GM12878 (cell line): ENCODE results near the gene CD164L2. TPM values are rescaled to one million over a fixed set of nuclear protein-coding genes. Genes with fewer than 3 reads are reported as not detected.

Experiments used
- ATAC-seq: fragments of 200-7000 bp; cut with Tn5 transposase; 3 replicates; pipeline ENCODE4 v1.9.1; 2020; ENCODE audit warnings: mild to moderate bottlenecking, moderate library complexity
- BruUV-seq: library from RNA; stranded (reverse); fragments of 400-500 nt; replicated peaks from 2 replicates; lab custom pipeline; 2021; lab: Mats Ljungman, UMichigan
- CTCF ChIA-PET: fragments of 300-600 bp; sonication (Branson Sonifier 250); formaldehyde crosslinking; extraction: SDS; loops from one replicate; lab custom pipeline; 2021; ENCODE audit warnings: inconsistent platforms; lab: Yijun Ruan, JAX
- POLR2A ChIA-PET: fragments of 350-600 bp; formaldehyde crosslinking; extraction: SDS; loops from one replicate; lab custom pipeline; 2021; ENCODE audit warnings: inconsistent platforms; lab: Charles Lee
- RAD21 ChIA-PET: fragments of 300-600 bp; sonication (Branson Sonifier 250); formaldehyde crosslinking; loops from one replicate; lab custom pipeline; 2023; ENCODE audit warnings: antibody characterized with exemption; ENCODE audit not compliant: unreplicated experiment; lab: Charles Lee
- SMC1A ChIA-PET: fragments of 300-600 bp; sonication (Branson Sonifier 250); formaldehyde crosslinking; loops from one replicate; lab custom pipeline; 2023; ENCODE audit not compliant: unreplicated experiment, uncharacterized antibody; lab: Charles Lee
- DNase-seq: peaks from one replicate; pipeline ENCODE4 v3.0.0-alpha.2; 2011; ENCODE audit warnings: low read depth, low spot score
- FAIRE-seq: peaks from 3 replicates; lab custom pipeline; 2011; peaks lifted over from hg19 to GRCh38; lab: Jason Lieb, UNC
- H2AFZ ChIP-seq: 2 replicates; pipeline ENCODE4 v1.6.0; 2011; ENCODE audit warnings: low read depth, low read length, control low read depth; ENCODE audit not compliant: control insufficient read depth
- H3K27ac ChIP-seq: 2 replicates; pipeline ENCODE4 v1.5.1; 2011; ENCODE audit warnings: control low read depth; ENCODE audit not compliant: control insufficient read depth, insufficient read depth
- H3K27me3 ChIP-seq, 2 experiments: replicated peaks in 1 of 2; 2 replicates each; pipeline versions ENCODE4 v1.6.0 to v1.6.1; 2011; ENCODE audit warnings: low read length in 1 of 2; ENCODE audit not compliant: control insufficient read depth in 2 of 2, insufficient read depth in 2 of 2
- H3K36me3 ChIP-seq, 2 experiments: 2 replicates each; pipeline ENCODE4 v1.5.1; 2011; ENCODE audit warnings: low read length in 1 of 2; ENCODE audit not compliant: control insufficient read depth in 2 of 2, insufficient read depth in 2 of 2
- H3K4me1 ChIP-seq: 2 replicates; pipeline ENCODE4 v1.6.1; 2011; ENCODE audit warnings: mild to moderate bottlenecking, low read length, moderate library complexity, mixed read lengths; ENCODE audit not compliant: control insufficient read depth, insufficient read depth
- H3K4me2 ChIP-seq: 2 replicates; pipeline ENCODE4 v1.6.0; 2011; ENCODE audit warnings: control low read depth; ENCODE audit not compliant: control insufficient read depth, insufficient read depth
- H3K4me3 ChIP-seq: fragments of 200-600 bp; sonication (generic); 2 replicates; pipeline ENCODE4 v1.5.1; 2016
- H3K79me2 ChIP-seq: 2 replicates; pipeline ENCODE4 v1.6.0; 2011; ENCODE audit warnings: low read length; ENCODE audit not compliant: control insufficient read depth, insufficient read depth
- H3K9ac ChIP-seq: 2 replicates; pipeline ENCODE4 v1.8.0; 2011; ENCODE audit warnings: low read length, control low read depth, mixed read lengths; ENCODE audit not compliant: control insufficient read depth, insufficient read depth
- H3K9me3 ChIP-seq: replicated peaks from 3 replicates; pipeline ENCODE4 v1.5.1; 2011; ENCODE audit warnings: mild to moderate bottlenecking, low read length; ENCODE audit not compliant: control insufficient read depth, insufficient read depth
- H4K20me1 ChIP-seq: 2 replicates; pipeline ENCODE4 v1.6.0; 2011; ENCODE audit not compliant: control insufficient read depth, insufficient read depth
- EGR1 ChIP-seq, 2 experiments: IDR thresholded peaks; 1 replicate in 1 of 2; 2 replicates in 1 of 2; pipeline ENCODE4 v1.6.1; 2011 to 2012; ENCODE audit warnings: low read depth in 2 of 2, low read length in 2 of 2, borderline replicate concordance in 1 of 2, mild to moderate bottlenecking in 1 of 2, moderate library complexity in 1 of 2
- HDAC6 ChIP-seq: fragments of 200-600 bp; sonication (generic); IDR thresholded peaks from one replicate; pipeline ENCODE4 v1.8.0; 2017; ENCODE audit warnings: antibody characterized with exemption; ENCODE audit not compliant: unreplicated experiment
- NR2C2 ChIP-seq: IDR thresholded peaks from 2 replicates; pipeline ENCODE4 v1.6.1; 2011; ENCODE audit warnings: borderline replicate concordance, low read depth; ENCODE audit not compliant: control insufficient read depth, insufficient read length
- POLR2A ChIP-seq: IDR thresholded peaks from 2 replicates; pipeline ENCODE4 v1.6.1; 2011; ENCODE audit warnings: low read depth, mild to moderate bottlenecking, low read length
- POU2F2 ChIP-seq: IDR thresholded peaks from 3 replicates; pipeline ENCODE4 v1.6.1; 2011; ENCODE audit warnings: low read depth, mild to moderate bottlenecking, low read length, borderline replicate concordance
- SP1 ChIP-seq: IDR thresholded peaks from one replicate; pipeline ENCODE4 v1.6.1; 2011; ENCODE audit warnings: low read depth, low read length
- WGBS: methylation state at CpG from one replicate; pipeline ENCODE4 v1.1.6; 2016; ENCODE audit warnings: low lambda C conversion rate; ENCODE audit not compliant: insufficient replicate concordance, insufficient coverage; ENCODE audit errors: missing lambda C conversion rate; 5-methylcytosine and 5-hydroxymethylcytosine counted together
- in situ Hi-C: fragments of 300-500 bp; cut with MboI; formaldehyde crosslinking; loops from 9 replicates; pipeline ENCODE4 v1.14.3; 2018; ENCODE audit warnings: mixed read lengths
- intact Hi-C: fragments of 100-400 bp; cut with micrococcal nuclease; formaldehyde crosslinking; loops from one replicate; pipeline ENCODE4 v1.14.2; 2022; ENCODE audit not compliant: unreplicated experiment
- polyA plus RNA-seq, 11 experiments: library from polyadenylated mRNA; depleted of rRNA in 4 of 11; unstranded in 6 of 11; stranded (reverse) in 5 of 11; fragments of >200 nt; fragmentation: Nextera tagmentation in 4 of 11; fragmentation: Illumina TruSeq in 1 of 11; extraction: Ambion mirVana in 4 of 11; extraction: Trizol in 1 of 11; gene quantifications; 1 replicate in 1 of 11; 2 replicates in 10 of 11; pipeline versions ENCODE4 v1.2.1 to v1.2.3, GENCODE V29; 2011 to 2016; ENCODE audit warnings: inconsistent platforms in 2 of 11, missing spikeins in 2 of 11, low read depth in 1 of 11
- total RNA-seq, 4 experiments: library from RNA; depleted of rRNA in 3 of 4; stranded (reverse); fragments of >200 nt in 3 of 4; fragmentation: Illumina TruSeq in 1 of 4; extraction: Trizol in 1 of 4; gene quantifications; 2 replicates each; pipeline versions ENCODE4 v1.2.1 to v1.2.3, GENCODE V29; 2013 to 2021
- TF ChIP-seq, protein P1 (sequence below): IDR thresholded peaks from 2 replicates; pipeline ENCODE4 v1.6.1; 2011; ENCODE audit warnings: borderline replicate concordance, low read depth, mild to moderate bottlenecking, moderate library complexity, low read length; ENCODE audit not compliant: insufficient read depth, poor library complexity, severe bottlenecking
- TF ChIP-seq, protein P2 (sequence below): fragments of 450-650 bp; IDR thresholded peaks from 2 replicates; pipeline ENCODE4 v1.6.1; 2017; ENCODE audit warnings: antibody characterized with exemption, mild to moderate bottlenecking, moderate library complexity

Gene CD164L2
- total and polyA plus RNA-seq, 10 of the 15 experiments (the other 5 are each of a cell fraction or from before 2014, with no cell fraction given): not detected

DNA sequence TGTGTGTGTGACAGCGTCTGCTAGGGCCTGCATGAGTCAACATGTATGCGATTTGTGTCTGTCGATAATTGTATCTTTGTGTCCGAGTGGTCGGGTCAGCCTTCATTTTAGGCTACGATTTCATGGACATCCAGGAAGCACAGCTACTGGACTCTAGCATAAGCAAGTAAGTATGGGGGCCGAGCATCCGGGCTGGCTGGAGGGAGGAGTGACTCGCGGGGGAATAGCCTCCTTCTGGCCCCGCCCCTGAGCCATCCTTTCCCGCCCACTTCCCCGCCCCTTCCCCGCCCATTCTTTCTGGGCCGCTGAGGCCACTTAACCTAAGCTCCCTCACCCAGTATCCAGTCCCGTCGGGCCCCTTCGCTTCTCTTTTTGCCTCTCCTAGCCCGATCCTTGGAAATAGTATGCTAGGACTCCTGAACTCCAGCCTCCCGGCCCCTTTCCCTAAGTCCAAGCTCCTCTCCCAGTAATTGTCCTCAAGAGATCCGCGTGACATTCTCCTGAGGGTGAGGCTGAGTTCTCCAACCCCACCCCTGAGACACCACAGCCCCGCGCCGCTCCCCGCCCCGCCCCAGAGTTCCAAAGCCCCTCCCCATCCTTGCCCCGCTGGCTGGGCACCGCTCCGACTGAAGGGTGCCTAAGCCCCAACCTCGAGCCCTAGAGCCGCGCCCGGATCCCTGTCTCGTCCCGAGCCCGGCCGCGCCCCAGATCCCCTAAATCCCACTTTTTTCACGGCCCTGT lies 17.6 kb downstream of the CD164L2 start (continued):
- TF ChIP-seq, protein P1, sequence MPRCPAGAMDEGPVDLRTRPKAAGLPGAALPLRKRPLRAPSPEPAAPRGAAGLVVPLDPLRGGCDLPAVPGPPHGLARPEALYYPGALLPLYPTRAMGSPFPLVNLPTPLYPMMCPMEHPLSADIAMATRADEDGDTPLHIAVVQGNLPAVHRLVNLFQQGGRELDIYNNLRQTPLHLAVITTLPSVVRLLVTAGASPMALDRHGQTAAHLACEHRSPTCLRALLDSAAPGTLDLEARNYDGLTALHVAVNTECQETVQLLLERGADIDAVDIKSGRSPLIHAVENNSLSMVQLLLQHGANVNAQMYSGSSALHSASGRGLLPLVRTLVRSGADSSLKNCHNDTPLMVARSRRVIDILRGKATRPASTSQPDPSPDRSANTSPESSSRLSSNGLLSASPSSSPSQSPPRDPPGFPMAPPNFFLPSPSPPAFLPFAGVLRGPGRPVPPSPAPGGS: peak; percentile 84
- peak; percentile 61 for TF ChIP-seq SP1
- TF ChIP-seq EGR1 (IDR thresholded peaks at IDR 0.05; ENCODE audit: borderline replicate concordance in 1 of 2, low read depth in 2 of 2, low read length in 2 of 2): peak in 1 of 2 experiments; percentile 34; a peak in 1 of 3 replicates
- peak; percentile 50 for TF ChIP-seq POLR2A
- no peak for TF ChIP-seq HDAC6

DNA sequence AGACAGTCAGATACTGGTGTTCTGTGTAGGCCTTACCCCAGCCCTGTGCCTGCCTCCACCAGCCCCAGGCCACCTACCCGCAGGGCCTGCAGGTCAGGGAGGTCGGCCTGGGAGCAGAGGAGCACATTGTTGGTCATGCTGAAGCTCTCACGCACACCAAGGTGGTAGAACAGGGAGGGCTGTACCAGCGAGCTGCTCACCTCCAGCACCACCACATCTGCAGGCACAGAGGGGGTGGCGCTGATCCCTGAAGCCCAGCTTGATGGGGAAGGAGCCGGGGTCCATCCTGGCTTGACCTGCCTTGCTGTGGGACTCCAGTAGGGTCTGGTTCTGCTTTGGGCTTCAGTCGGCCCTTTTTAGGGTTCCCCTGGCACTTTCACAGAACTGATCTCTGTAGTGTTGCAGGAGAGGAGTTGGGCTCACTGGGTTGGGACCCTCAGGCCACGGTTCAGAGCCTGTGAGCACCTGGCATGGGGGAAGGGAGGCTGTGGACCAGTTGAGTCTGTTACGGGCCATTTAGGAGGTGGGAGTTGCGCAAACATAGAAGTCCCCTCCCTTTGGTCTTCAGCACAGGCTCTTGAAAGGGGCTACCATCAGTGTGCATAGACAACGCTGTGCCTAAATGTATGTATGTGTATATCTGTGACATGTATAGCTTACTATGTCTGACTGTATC lies 18.3 kb downstream of the CD164L2 start:
- Histone ChIP-seq H3K9ac (no peak overlapping the region), H3K4me3 (no peak overlapping the region), H3K4me2 (peak overlapping the region; percentile 88), H3K4me1 (peaks cover 16% of the 10 kb centered on the region), H3K79me2 (no peaks in the 10 kb centered on the region), H2AFZ (peak overlapping the region; percentile 90), H3K27ac (no peak overlapping the region), H3K9me3 (no peaks in the 10 kb centered on the region), H4K20me1 (no peaks in the 10 kb centered on the region; the same call in 1 of the 2 replicates), H3K27me3 (no peaks in the 10 kb centered on the region), H3K36me3 (no peaks in the 10 kb centered on the region)
- ChIA-PET RAD21 (interaction anchor here (1.1 to 2.1 kb wide), 11 partner anchors 7 to 242 kb away, joined by 3 to 16 read pairs (median 6); partner anchors contain the start of genes AHDC1 and CD164L2), POLR2A (interaction anchor here (0.8 to 1.5 kb wide), 5 partner anchors 23 to 74 kb away, joined by 3 to 4 read pairs (median 3); partner anchors contain the start of gene SYTL1), CTCF (interaction anchor here (0.9 to 4.7 kb wide), 18 partner anchors 9 to 242 kb away, joined by 3 to 40 read pairs (median 5); no protein-coding TSS in a partner anchor), SMC1A (interaction anchor here (0.6 to 3.3 kb wide), 9 partner anchors 8 to 265 kb away, joined by 3 to 27 read pairs (median 4); partner anchors contain the start of gene SYTL1)
- BruUV-seq: no TSS peak
- in situ Hi-C loops: no loop called here
- DNase-seq (no peak), FAIRE-seq (no peak), ATAC-seq (peak; percentile 5; the same call in 2 of the 3 replicates)
- WGBS: 62% methylated on average over 11 of the region's 11 CpGs
- TF ChIP-seq, protein P2, sequence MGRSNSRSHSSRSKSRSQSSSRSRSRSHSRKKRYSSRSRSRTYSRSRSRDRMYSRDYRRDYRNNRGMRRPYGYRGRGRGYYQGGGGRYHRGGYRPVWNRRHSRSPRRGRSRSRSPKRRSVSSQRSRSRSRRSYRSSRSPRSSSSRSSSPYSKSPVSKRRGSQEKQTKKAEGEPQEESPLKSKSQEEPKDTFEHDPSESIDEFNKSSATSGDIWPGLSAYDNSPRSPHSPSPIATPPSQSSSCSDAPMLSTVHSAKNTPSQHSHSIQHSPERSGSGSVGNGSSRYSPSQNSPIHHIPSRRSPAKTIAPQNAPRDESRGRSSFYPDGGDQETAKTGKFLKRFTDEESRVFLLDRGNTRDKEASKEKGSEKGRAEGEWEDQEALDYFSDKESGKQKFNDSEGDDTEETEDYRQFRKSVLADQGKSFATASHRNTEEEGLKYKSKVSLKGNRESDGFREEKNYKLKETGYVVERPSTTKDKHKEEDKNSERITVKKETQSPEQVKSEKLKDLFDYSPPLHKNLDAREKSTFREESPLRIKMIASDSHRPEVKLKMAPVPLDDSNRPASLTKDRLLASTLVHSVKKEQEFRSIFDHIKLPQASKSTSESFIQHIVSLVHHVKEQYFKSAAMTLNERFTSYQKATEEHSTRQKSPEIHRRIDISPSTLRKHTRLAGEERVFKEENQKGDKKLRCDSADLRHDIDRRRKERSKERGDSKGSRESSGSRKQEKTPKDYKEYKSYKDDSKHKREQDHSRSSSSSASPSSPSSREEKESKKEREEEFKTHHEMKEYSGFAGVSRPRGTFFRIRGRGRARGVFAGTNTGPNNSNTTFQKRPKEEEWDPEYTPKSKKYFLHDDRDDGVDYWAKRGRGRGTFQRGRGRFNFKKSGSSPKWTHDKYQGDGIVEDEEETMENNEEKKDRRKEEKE: 0 out of 2 replicates have a peak, but pooled peaks have one; percentile 5
- TF ChIP-seq POU2F2 (0 out of 3 replicates have a peak, but pooled peaks have one; percentile 15), NR2C2 (no peak)
- intact Hi-C loops: loop anchor here (5.0 kb wide), 1 partner anchor 43 kb away; the partner anchor contains the start of gene TMEM222
